ENCODE data around the gene ABCC4.
A peak's percentile ranks its signal among the peaks of the same experiment; 100 is the strongest.

ABCC4 gene

GRCh38 chr13:95226932-95227695 lies 74.1 kb downstream of the ABCC4 start:
- peak; percentile 72 for DNase-seq (ENCODE audit: low spot score)
- TF ChIP-seq CTCF (IDR thresholded peaks at IDR 0.05; ENCODE audit: extremely low read depth, missing control alignments), result no peak

GRCh38 chr13:95226476-95226875 lies 74.8 kb downstream of the ABCC4 start:
- no peak for DNase-seq (ENCODE audit: low spot score)
- TF ChIP-seq CTCF (IDR thresholded peaks at IDR 0.05; ENCODE audit: extremely low read depth, missing control alignments), result no peak

GRCh38 chr13:95226050-95226449 lies 75.2 kb downstream of the ABCC4 start:
- no peak for TF ChIP-seq CTCF (IDR thresholded peaks at IDR 0.05; ENCODE audit: extremely low read depth, missing control alignments)
- DNase-seq (ENCODE audit: low spot score), result no peak

- TF ChIP-seq CTCF (IDR thresholded peaks at IDR 0.05; ENCODE audit: extremely low read depth, missing control alignments), result no peak
- DNase-seq (ENCODE audit: low spot score), result no peak
Measured at GRCh38 chr13:95224064-95224463, 77.2 kb downstream of the ABCC4 start.

GRCh38 chr13:95222733-95223018 lies 78.6 kb downstream of the ABCC4 start:
- no peak for DNase-seq (ENCODE audit: low spot score)
- no peak for TF ChIP-seq CTCF (IDR thresholded peaks at IDR 0.05; ENCODE audit: extremely low read depth, missing control alignments)

GRCh38 chr13:95221971-95222732 lies 79.1 kb downstream of the ABCC4 start:
- DNase-seq (ENCODE audit: low spot score), result no peak
- TF ChIP-seq CTCF (IDR thresholded peaks at IDR 0.05; ENCODE audit: extremely low read depth, missing control alignments), result no peak

- no peak for DNase-seq (ENCODE audit: low spot score)
- no peak for TF ChIP-seq CTCF (IDR thresholded peaks at IDR 0.05; ENCODE audit: extremely low read depth, missing control alignments)
Measured at GRCh38 chr13:95220611-95221010, 80.6 kb downstream of the ABCC4 start.

Data from GM20000 (cell line).